GM21576 (cell line): ENCODE results near the gene PGP.

Experiments used
- ATAC-seq: cut with Tn5 transposase; IDR thresholded peaks from one replicate; pipeline ENCODE4 v1.9.1; 2021; ENCODE audit warnings: mild to moderate bottlenecking, moderate library complexity; ENCODE audit not compliant: unreplicated experiment

The PGP gene

DNA sequence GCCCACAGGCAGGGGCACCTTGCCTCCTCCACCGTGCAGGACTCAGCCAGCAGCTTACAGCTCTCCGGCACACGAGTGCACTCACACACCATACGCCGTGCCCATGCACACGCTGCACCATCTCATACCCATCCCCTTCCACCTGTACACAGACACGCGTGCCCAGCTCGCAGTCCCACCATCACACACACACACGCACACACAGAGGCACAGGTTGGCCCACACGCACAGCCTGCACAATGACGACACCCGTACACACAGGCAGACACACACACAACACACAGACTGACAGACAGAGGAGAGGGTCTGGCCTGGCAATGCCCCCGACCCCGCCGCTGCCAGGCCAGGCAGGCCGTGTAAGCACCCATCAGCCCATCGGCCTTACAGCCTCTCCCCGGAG is 30.3 kb downstream of the PGP start:
- ATAC-seq: no peak

DNA sequence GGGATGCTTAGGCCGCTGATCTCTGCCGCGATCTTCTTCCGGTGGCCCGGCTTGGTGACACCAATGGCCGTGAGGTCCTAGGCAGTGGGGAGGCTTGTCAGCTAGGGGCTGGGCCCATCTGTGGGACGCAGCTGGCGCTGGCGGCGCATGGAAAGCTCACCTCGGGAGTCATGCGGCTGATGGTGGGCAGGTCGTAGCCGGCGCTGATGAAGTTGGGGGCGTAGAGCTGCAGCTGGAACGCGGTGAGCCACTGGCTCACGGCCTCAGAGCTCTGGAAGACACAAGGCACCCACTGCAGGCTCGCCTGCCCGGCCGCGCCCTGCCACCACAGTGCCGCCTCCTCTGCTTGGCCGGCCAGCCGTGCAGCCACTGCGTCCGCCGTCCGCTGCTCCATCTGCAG is 31.0 kb downstream of the PGP start:
- ATAC-seq: no peak

DNA sequence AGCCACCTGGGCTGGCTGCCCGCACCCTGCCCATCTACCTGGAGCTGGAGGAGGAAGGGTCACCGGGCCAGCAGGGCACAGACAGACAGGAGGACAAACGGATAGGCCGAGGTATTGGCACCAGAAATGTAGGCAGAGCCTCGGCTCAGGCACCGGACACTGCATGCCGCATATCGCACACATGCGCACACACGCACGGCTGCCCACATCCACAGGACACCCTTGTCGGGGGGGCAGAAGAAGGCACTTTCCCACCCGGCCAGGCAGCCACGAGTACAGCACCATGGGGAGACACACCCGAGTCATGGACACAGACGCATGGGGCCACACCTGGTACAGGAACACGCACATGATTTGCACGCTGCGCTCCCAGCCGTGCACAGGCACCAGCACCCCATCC is 32.7 kb downstream of the PGP start:
- ATAC-seq: no peak

DNA sequence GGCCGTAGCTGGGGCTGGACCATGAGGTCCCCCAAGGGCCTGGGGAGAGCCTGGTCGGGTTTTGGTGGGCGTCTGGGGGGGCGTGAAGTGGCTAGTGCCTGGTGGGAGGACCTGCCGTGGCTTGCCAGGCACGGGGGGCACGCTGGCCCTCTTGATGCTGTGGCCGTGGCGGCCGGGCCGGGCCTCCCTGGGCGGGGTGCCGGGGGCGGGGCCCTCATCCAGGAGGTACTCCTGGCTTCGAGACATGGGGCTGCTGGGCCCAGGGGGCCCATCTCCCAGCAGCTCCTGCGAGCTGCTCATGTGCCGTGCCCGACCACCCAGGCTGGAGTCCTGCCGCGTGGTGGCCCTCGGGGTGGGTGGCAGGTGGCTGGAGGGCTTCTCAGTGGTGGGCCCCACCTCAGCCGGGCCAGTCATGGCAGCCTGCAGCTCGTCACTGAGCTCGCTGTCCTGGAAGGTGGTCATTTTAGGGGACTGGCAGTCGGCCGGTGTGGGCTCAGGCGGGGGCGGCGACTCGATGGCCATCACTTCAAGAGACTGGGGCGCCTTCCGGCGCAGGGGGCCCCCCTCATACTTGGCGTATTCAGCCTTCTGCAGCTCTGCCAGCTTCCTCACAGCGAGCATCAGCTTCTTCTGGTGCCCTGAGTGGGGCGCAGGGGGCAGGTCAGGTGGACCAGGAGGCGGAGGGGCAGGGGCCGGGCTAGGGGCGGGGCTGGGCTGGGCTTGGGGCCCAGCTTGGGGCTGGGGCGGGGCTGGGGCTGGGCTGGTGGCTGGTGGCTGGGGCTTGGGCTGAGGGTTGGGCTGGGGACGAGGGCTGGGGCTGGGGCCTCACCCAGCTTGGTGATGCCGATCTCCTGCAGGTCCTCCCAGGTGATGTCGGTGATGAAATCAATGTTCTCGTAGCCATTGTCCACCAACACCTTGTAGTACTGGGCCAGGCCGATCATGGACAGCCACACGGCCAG is 33.4 kb downstream of the PGP start:
- ATAC-seq: no peak

DNA sequence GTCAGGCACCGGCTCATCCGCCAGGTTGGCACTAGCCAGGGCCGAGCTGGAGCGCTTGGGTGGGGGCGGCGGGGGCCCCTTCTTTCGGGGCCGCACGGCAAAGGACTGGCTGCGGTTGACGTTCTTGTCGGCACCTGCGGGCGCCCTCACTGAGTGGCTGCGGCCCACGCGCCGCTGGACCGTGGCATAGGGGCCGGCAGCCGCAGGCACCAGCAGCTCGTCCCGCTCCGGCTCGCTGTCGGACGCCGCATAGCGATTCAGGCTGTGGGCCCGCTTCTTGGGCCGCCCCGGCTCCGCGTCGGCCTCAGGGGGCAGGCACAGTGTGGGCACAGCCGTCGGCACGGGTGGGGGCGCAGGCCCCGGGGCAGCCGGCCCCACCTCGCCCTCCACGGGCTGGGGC is 34.2 kb downstream of the PGP start:
- ATAC-seq: no peak

DNA sequence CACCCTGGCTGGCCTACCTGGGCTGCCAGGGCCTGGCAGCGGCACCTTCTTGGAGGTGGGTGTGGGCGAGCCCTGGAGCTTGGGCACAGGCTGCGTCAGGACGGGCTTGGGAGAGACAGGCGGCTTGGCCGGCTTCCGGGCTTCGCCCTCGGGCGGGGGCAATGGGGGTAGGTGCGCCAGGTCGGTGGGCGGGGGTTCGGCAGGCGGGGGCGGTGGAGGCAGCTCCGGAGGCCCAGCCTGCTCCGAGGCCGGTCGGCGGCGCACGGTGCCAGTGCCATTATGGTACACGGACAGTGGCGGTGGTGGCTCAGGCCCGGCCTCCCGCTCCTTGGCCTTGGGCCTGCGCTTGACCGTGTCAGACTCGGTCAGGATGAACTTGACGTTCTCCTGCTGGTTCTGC is 35.1 kb downstream of the PGP start:
- no peak for ATAC-seq

DNA sequence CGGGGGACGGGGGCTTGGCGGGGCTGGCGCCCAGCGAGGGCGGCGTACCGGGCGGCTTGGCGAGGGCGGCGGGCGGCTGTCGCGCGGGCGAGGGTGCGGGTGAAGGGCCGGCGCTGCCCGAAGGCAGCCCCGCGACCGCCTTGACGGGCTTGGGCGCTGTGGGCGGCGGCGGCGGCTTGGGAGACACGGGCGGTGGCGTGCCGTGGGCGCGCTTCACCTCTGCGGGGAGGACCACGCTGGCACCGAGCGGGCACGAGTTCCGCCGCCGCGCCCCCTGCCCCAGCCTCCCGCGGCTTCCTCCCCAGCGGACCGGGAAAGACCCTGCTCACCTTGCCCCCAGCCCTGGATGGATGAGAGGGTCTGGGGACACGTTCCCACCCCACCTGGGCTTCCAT is 35.5 kb downstream of the PGP start:
- ATAC-seq: no peak

DNA sequence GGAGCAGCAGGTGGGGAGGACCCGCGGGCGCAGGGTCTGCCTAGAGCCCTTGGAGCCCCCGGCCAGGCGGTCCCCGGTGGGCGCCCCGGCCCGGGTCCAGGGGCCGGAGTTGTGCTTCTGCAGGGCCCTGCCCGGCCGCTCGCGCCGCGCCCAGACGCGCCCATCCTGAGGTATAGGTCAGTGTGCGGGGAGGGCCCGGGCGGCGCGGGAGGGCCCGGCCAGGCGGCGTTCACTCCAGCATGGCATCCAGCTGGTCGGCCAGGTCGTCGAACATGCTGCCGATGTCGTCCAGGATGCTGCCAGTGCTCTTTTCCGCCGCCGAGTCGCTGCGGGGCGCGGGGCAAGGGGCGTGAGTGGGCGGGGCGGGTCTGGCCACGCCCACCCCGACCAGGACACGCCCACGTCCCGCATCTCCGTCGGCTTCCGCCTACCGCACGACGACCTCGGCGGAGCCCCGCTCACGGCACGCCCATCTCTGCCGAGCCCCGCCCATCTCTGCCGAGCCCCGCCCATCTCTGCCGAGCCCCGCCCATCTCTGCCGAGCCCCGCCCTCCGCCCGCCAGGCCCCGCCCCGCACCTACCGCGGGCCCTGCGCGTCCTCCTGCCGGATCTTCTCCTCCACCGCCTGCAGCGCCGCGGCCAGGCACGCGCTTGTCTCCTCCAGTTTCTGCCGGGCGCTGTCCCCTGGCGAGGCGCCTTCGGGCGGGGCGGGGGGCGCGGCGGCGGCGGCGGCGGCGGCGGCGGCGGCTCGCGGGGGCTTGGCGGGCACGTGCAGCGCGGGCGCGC is 36.1 kb downstream of the PGP start:
- ATAC-seq: no peak

DNA sequence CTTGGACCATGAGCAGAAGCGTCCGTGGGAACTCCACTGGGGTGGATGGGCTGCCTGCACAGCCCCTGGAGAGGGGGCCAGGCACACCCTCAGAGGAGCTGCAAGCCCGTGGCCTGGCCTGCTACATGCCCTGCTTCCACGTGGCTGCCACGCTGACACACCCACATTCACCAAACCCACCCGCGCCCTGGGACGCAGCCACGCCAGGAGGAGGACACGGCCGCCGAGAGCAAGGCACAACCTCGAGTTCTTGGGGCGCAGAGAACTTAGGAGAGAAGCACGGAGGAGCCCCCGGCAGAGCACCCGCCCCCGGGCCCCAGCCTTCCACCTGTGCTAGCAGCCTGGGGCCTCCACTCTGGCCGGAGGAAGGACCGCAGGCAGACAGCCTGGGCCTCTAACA is 37.1 kb downstream of the PGP start:
- ATAC-seq: no peak

DNA sequence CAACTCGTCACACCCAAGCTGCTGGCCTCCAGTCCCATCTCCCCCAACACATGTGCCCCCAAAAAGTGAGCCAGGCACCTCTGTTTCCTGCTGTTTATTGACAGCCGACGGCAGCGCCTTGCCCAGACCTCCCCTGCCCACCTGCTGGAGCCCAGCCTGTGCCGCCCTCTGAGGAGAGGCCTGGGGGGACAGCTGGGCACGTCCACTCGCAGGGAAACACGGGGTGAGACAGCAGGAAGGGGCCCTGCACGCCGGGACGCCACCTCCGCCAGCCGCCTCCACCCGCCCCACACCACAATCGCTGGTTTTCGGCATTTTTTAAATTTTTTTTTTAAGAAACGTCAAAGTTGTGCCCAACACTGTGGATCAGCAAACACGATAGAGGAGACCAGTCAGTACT is 37.5 kb downstream of the PGP start:
- ATAC-seq: no peak

DNA sequence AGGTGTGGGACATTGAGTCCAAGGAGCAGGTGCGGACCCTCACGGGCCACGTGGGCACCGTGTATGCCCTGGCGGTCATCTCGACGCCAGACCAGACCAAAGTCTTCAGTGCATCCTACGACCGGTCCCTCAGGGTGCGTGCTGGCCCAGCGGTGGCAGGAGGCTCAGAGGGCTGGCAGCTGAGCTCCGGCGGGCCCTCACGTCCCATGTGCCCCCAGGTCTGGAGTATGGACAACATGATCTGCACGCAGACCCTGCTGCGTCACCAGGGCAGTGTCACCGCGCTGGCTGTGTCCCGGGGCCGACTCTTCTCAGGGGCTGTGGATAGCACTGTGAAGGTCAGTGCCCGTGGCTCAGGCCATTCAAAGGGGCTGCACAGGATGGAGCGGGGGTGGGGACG is 38.6 kb downstream of the PGP start:
- ATAC-seq: no peak

DNA sequence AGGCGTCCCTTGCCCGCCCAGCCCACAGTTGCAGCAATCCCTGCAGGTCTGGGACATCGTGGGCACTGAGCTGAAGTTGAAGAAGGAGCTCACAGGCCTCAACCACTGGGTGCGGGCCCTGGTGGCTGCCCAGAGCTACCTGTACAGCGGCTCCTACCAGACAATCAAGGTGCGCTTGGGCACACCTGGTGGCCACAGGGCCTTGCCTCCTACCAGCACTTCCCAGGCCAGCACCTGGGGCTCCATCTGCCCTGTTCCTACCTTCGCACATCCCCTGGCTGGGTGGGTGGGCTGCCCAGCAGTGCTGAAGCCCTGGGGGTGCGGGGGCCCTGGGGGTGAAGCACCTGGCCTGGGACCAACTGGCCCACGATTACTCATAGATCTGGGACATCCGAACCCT is 39.2 kb downstream of the PGP start:
- ATAC-seq: no peak

DNA sequence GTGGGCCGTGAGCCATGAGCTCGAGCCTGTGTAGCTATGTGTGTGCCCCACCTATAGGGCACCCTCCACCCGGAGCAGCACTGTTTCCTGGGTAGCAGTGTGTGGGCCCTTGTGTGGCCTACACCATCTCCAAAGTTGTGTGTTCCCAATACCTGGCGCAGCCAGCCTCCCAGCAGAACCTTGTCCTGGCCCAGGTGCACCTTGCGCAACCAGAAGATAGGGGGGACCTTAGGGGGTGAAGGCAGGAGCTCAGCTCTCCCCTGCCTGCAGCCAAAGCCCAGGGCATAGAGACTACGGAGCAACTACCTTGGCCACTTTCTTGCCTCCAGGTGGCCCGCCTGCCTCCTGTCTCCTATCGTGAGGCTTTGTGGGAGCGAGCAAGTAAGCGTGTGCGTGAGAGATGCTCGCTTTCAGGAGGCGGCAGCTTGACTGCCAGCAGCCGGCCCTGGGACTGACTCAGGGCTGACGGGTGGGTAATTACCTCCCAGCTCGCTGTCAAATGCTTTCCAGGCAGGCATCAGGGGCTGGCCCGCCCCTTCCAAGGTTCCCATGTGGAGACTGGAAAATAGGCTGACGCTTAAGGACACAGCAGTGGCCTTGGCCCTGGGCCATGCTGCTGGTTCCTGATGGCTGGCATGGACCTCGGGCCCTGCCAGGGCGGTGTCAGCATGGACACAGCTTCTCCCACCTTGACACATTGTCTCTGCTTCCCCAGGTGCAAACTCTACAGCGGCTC is 40.1 kb downstream of the PGP start:
- no peak for ATAC-seq

DNA sequence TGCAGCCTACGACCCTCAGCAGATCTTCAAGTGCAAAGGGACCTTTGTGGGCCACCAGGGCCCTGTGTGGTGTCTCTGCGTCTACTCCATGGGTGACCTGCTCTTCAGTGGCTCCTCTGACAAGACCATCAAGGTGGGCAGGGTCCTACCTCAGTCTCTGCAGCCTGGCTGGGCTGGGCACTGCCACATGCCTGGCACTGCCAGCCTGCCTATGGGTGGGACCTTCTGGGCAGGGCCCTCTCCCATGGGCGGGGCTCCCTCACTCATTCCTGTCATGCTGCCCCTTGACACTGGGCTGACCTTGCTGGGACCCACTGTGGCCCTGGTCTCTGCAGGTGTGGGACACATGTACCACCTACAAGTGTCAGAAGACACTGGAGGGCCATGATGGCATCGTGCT is 40.7 kb downstream of the PGP start:
- no peak for ATAC-seq

DNA sequence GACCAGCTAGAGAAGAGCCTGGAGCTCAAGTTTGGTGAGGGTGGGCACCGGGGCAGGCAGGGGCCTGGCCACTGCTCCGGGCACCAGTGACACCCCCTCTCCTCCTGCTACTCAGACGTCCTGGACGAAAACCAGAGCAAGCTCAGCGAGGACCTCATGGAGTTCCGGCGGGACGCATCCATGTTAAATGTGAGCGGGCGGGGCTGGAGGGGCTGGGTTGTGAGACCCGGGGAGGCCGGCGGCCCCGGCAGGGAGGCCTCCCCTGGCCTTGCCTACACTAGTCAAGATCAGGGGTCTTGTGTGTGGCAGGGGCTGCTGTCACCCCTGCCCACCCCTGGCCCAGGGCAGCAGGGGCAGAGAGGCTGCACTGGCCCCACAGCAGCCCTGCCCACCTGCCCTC is 41.3 kb downstream of the PGP start:
- ATAC-seq: no peak

DNA sequence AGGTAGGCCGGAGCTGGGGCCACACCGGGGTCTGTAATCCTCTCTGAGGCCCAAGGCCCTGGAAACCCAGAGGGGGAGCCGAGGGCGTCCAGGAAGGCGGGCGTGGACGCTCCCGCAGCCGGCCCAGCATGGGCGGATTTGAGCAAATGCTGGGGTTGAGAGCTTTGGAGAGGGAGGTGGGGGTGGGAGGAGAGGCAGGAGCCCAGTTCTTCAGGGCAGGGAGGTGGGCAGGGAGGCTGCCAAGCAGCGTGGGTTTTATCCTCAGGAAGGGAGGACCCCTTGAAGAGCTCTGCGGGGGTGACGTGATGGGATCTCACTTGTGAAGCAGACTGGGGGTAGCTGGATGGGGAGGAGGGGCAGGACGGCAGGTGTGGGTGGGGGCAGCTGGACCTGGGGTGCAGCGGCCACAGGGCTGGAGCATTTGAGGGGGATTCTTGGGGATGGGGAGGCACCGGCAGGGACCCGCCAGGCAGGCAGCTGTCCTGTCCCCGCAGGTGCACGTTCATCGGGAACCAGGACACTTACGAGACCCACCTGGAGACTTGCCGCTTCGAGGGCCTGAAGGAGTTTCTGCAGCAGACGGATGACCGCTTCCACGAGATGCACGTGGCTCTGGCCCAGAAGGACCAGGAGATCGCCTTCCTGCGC is 41.8 kb downstream of the PGP start:
- no peak for ATAC-seq

DNA sequence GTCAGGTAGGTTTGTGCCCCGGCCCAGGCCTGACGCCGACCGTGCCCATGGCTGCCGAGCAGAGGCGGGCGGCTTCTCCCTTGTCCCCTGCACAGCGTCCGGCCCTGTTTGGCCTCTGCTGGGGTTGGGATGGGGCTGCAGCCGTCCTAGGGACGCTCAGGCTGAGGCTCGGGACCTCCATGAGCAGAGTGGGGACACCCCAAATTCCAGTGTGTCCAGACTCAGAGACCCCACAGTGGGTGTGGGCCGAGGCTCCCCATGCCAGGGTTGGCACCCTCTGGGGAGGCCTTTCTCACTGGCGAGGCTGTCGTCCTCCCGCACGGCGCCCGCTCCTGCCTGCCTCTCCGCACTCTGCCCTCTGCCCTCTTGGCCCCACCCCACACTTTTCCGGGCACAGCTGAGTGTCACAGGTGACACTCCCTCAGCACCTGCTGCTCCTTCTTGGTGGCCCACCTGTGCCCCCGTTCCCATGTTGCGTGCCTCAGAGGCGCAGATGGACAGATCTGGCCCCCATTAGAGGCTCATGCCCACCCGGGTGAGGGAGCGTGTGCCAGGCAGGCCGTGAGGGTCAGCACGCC is 43.0 kb downstream of the PGP start:
- ATAC-seq: no peak

DNA sequence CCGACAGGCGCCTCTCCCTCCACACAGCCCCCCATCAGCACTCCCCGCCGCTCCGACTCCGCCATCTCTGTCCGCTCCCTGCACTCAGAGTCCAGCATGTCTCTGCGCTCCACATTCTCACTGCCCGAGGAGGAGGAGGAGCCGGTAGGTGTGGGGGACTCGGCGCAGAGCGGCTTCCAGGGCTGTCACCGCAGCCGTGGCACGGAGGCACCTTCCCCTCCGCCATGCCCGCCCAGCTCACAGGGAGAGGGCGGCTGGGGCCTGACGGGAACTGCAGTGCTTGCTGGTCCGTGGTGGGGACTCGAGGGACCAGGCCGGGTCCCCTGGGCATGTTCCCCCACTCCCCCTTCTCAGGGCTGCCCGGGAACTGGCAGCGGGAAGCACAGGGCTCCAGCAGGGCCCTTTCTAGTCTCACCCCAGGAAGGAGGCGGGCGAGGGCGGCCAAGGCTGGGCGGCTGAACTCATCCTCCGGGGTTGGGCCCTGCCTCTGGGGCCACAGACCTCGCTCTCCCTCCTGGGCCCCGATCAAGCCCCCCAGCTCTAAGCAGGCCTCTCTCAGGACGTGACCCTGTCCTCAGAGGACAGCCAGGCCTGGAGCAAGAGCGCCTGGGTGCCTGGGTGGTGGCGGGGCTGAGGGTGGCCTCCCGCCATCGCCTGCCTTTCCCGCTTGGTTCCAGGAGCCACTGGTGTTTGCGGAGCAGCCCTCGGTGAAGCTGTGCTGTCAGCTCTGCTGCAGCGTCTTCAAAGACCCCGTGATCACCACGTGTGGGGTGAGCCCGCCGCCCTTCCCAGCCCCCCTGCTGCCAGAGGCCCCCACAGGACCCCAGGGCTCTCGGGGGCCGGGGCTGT is 43.8 kb downstream of the PGP start:
- no peak for ATAC-seq

DNA sequence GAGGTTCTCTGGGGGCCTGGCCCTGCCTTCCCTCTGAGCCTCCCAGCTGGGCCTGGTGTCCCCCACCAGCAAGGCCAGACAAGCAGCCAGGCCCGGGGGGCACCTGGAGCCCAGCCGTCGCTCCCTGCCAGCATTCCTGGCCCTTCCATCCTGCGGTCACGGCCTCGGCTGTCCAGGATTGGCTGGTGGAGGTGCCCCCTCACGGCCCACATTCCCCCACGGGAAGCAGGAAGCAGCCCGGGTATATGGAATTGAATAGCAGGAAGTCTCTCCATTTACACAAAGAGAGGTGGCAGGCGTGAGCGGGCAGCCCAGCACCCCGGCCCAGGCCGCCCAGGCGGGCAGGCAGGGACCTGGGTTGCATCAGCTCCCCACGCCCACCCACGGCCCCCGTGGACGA is 44.6 kb downstream of the PGP start:
- ATAC-seq: no peak
